ENCODE measurements around the gene LGI2. TPM values are rescaled to one million over a fixed set of nuclear protein-coding genes. Genes with fewer than 3 reads are reported as not detected.

Gene LGI2
- total and polyA plus RNA-seq, 9 of the 15 experiments (the other 6 are each of a cell fraction or from before 2014, with no cell fraction given): 0.03 to 0.07 TPM; not detected in 7

- TF ChIP-seq, protein P1, sequence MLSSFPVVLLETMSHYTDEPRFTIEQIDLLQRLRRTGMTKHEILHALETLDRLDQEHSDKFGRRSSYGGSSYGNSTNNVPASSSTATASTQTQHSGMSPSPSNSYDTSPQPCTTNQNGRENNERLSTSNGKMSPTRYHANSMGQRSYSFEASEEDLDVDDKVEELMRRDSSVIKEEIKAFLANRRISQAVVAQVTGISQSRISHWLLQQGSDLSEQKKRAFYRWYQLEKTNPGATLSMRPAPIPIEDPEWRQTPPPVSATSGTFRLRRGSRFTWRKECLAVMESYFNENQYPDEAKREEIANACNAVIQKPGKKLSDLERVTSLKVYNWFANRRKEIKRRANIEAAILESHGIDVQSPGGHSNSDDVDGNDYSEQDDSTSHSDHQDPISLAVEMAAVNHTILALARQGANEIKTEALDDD (IDR thresholded peaks at IDR 0.05): no peak
- TF ChIP-seq ZNF696 (CRISPR knock-in tag; conservative IDR thresholded peaks at IDR 0.05) (no peak), KDM4B (IDR thresholded peaks at IDR 0.05; ENCODE audit: borderline replicate concordance in 2 of 2, low read depth in 1 of 2) (no peak), HMG20B (CRISPR knock-in tag; IDR thresholded peaks at IDR 0.05) (no peak), SRSF7 (optimal IDR thresholded peaks at IDR 0.05; ENCODE audit: low read depth, low read length) (no peak), MYNN (IDR thresholded peaks at IDR 0.05) (no peak), MYNN (CRISPR knock-in tag; IDR thresholded peaks at IDR 0.05) (no peak), CHD4 (IDR thresholded peaks at IDR 0.05; ENCODE audit: insufficient read depth, insufficient replicate concordance, low read depth, low read length, poor library complexity, severe bottlenecking) (no peak)
Measured at GRCh38 chr4:24991015-24991414, 39.7 kb downstream of the LGI2 start (continued).

GRCh38 chr4:24989327-24989726 lies 41.4 kb downstream of the LGI2 start:
- POLR2A ChIA-PET: no interaction called here

More at GRCh38 chr4:24989327-24989726, 41.4 kb downstream of the LGI2 start:
- H3K4me1 ChIP-seq (replicated peaks in 1 of 2; ENCODE audit: control insufficient read depth in 2 of 2, insufficient read depth in 2 of 2, low read length in 2 of 2): no peaks in the 10 kb centered on the region
- H3K79me2 ChIP-seq (ENCODE audit: control insufficient read depth, insufficient read depth, low read length): no peaks in the 10 kb centered on the region
- no TSS peak for BruUV-seq (replicated peaks)
- H3K4me2 ChIP-seq (ENCODE audit: insufficient read depth, low read length): no peak overlapping the region
- intact Hi-C loops (cut with micrococcal nuclease) (loop anchor here (10.0 kb wide), 1 partner anchor 155 kb away; no protein-coding TSS in a partner anchor), in situ Hi-C loops (cut with MboI) (loop anchor here (10.0 kb wide), 1 partner anchor 385 kb away; the partner anchor contains the start of gene ANAPC4)
- no peak overlapping the region for H3K9ac ChIP-seq (ENCODE audit: insufficient read depth in 1 of 2, low read depth in 2 of 2, low read length in 2 of 2)
- no peak overlapping the region for H2AFZ ChIP-seq (ENCODE audit: low read depth, low read length)
- H3K27ac ChIP-seq (ENCODE audit: extremely low read depth, low read depth, low read length): no peak overlapping the region
- H3K9me1 ChIP-seq (ENCODE audit: control insufficient read depth, insufficient read depth, low read length): no peaks in the 10 kb centered on the region
- CTCF ChIA-PET (ENCODE audit: low intra/inter-chr PET ratio): interaction anchor here (0.6 to 1.1 kb wide), 3 partner anchors 10 to 540 kb away, joined by 3 read pairs; no protein-coding TSS in a partner anchor
- TF ChIP-seq LCOR (CRISPR knock-in tag; IDR thresholded peaks at IDR 0.05): no peak
- TF ChIP-seq TBP (optimal IDR thresholded peaks at IDR 0.05; ENCODE audit: low read depth, low read length): no peak
- no peak for TF ChIP-seq RBFOX2 (IDR thresholded peaks at IDR 0.05; ENCODE audit: low read depth, low read length)
- no peak for TF ChIP-seq SOX6 (IDR thresholded peaks at IDR 0.05)
- no peak for TF ChIP-seq HMGXB4 (CRISPR knock-in tag; IDR thresholded peaks at IDR 0.05)
- TF ChIP-seq CSDE1 (IDR thresholded peaks at IDR 0.05): no peak
- TF ChIP-seq, protein P2, sequence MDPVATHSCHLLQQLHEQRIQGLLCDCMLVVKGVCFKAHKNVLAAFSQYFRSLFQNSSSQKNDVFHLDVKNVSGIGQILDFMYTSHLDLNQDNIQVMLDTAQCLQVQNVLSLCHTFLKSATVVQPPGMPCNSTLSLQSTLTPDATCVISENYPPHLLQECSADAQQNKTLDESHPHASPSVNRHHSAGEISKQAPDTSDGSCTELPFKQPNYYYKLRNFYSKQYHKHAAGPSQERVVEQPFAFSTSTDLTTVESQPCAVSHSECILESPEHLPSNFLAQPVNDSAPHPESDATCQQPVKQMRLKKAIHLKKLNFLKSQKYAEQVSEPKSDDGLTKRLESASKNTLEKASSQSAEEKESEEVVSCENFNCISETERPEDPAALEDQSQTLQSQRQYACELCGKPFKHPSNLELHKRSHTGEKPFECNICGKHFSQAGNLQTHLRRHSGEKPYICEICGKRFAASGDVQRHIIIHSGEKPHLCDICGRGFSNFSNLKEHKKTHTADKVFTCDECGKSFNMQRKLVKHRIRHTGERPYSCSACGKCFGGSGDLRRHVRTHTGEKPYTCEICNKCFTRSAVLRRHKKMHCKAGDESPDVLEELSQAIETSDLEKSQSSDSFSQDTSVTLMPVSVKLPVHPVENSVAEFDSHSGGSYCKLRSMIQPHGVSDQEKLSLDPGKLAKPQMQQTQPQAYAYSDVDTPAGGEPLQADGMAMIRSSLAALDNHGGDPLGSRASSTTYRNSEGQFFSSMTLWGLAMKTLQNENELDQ (CRISPR knock-in tag; IDR thresholded peaks at IDR 0.05; ENCODE audit: borderline replicate concordance): no peak
- TF ChIP-seq PURB (CRISPR knock-in tag; IDR thresholded peaks at IDR 0.05; ENCODE audit: low read depth): no peak
- no peak for TF ChIP-seq SNRNP70 (optimal IDR thresholded peaks at IDR 0.05; ENCODE audit: low read depth, low read length)
- TF ChIP-seq KHSRP (IDR thresholded peaks at IDR 0.05): no peak
- 0% methylated on average over 4 of the region's 4 CpGs for WGBS (ENCODE audit: insufficient coverage, low coverage, missing lambda C conversion rate)
- no peaks in the 10 kb centered on the region for H4K20me1 ChIP-seq (replicated peaks; ENCODE audit: control insufficient read depth, insufficient read depth, low read length)
- H3K9me3 ChIP-seq (replicated peaks; ENCODE audit: control insufficient read depth, insufficient read depth, low read depth, low read length): no peaks in the 10 kb centered on the region
- DNase-seq (ENCODE audit: extremely low read depth in 1 of 4, low spot score in 3 of 4) (no peak), ATAC-seq (no peak), FAIRE-seq (no peak)
- no peak overlapping the region for H3K4me3 ChIP-seq
- no peaks in the 10 kb centered on the region for H3K36me3 ChIP-seq (ENCODE audit: control insufficient read depth, insufficient read depth, low read length)
- peaks cover 0 to 7% of the 10 kb centered on the region in 2 experiments; a peak in 2 of 5 replicates for H3K27me3 ChIP-seq (ENCODE audit: control insufficient read depth in 2 of 2, insufficient read depth in 2 of 2, low read length in 2 of 2)
